HCT116 (cell line): ENCODE data around the gene LZIC. TPM values are rescaled to one million over a fixed set of nuclear protein-coding genes. Genes with fewer than 3 reads are reported as not detected.

Experiments
- ATAC-seq: fragments of 200-7000 bp; cut with Tn5 transposase; 2 replicates; pipeline ENCODE4 v1.9.1; 2020; ENCODE audit warnings: mild to moderate bottlenecking, moderate library complexity
- BruUV-seq: library from RNA; stranded (reverse); fragments of 400-500 nt; replicated peaks from 2 replicates; lab custom pipeline; 2021; lab: Mats Ljungman, UMichigan
- CTCF ChIA-PET: fragments of 300-600 bp; sonication (Branson Sonifier 250); formaldehyde crosslinking; loops from one replicate; lab custom pipeline; 2021; ENCODE audit warnings: antibody characterized with exemption; lab: Charles Lee
- POLR2A ChIA-PET: fragments of 300-600, 350-600 bp; sonication (Branson Sonifier 250); formaldehyde crosslinking; loops from one replicate; lab custom pipeline; 2021; ENCODE audit warnings: antibody characterized with exemption; lab: Charles Lee
- RAD21 ChIA-PET, 2 experiments: fragments of 300-600 bp; sonication (Branson Sonifier 250); formaldehyde crosslinking; loops; one replicate each; lab custom pipeline; 2023; ENCODE audit warnings: low total read pairs in 2 of 2; ENCODE audit not compliant: uncharacterized antibody in 2 of 2, unreplicated experiment in 2 of 2, low non-redundant PET in 1 of 2; lab: Charles Lee
- DNase-seq: peaks from one replicate; pipeline ENCODE4 v3.0.0-alpha.2; 2010; ENCODE audit warnings: low read depth, low spot score
- H2AFZ ChIP-seq: fragments of 200-600 bp; shearing (Covaris generic), sonication (generic); 2 replicates; pipeline ENCODE4 v1.6.1; 2017; ENCODE audit warnings: low read depth, mixed run types, mixed read lengths, antibody characterized with exemption, low read length; ENCODE audit not compliant: poor library complexity, severe bottlenecking
- H3K27ac ChIP-seq: 2 replicates; pipeline ENCODE4 v1.5.1; 2012; ENCODE audit warnings: low read depth, low read length
- H3K27me3 ChIP-seq: fragments of 200-600 bp; sonication (generic); 2 replicates; pipeline ENCODE4 v1.6.1; 2016; ENCODE audit warnings: mixed run types, low read length, mixed read lengths; ENCODE audit not compliant: insufficient read depth
- H3K36me3 ChIP-seq, 2 experiments: fragments of 200-500 bp in 1 of 2; fragments of 200-600 bp in 1 of 2; sonication (Bioruptor generic) in 1 of 2; sonication (generic) in 1 of 2; 2 replicates each; pipeline versions ENCODE4 v1.5.1 to v1.6.1; 2014 to 2016; ENCODE audit warnings: low read length in 2 of 2, inconsistent platforms in 1 of 2, mixed read lengths in 1 of 2, mixed run types in 1 of 2; ENCODE audit not compliant: insufficient read depth in 2 of 2, control insufficient read depth in 1 of 2
- H3K4me1 ChIP-seq, 2 experiments: fragments of 200-600 bp in 1 of 2; sonication (generic) in 1 of 2; 2 replicates each; pipeline versions ENCODE4 v1.5.1 to v1.6.1; 2012 to 2017; ENCODE audit warnings: low read length in 2 of 2, inconsistent platforms in 1 of 2, mild to moderate bottlenecking in 1 of 2, mixed read lengths in 1 of 2, mixed run types in 1 of 2, moderate library complexity in 1 of 2; ENCODE audit not compliant: insufficient read depth in 2 of 2, control insufficient read depth in 1 of 2
- H3K4me2 ChIP-seq: fragments of 200-600 bp; sonication (generic); 2 replicates; pipeline ENCODE4 v1.6.1; 2017; ENCODE audit warnings: mixed run types, low read length, mixed read lengths
- H3K4me3 ChIP-seq, 2 experiments: fragments of 200-600 bp in 1 of 2; sonication (generic) in 1 of 2; replicated peaks in 1 of 2; 2 replicates each; pipeline ENCODE4 v1.5.1; 2011 to 2016; ENCODE audit warnings: low read length in 2 of 2, control low read depth in 1 of 2, low read depth in 1 of 2, mild to moderate bottlenecking in 1 of 2, mixed read lengths in 1 of 2, mixed run types in 1 of 2
- H3K79me2 ChIP-seq: fragments of 200-600 bp; sonication (generic); 2 replicates; pipeline ENCODE4 v1.6.1; 2017; ENCODE audit warnings: mild to moderate bottlenecking, mixed run types, low read length, moderate library complexity, mixed read lengths; ENCODE audit not compliant: insufficient read depth
- H3K9ac ChIP-seq: fragments of 200-600 bp; sonication (generic); 2 replicates; pipeline ENCODE4 v1.6.1; 2016; ENCODE audit warnings: low read length, mixed read lengths
- H3K9me2 ChIP-seq: fragments of 200-600 bp; sonication (generic), shearing (Covaris generic); 2 replicates; pipeline ENCODE4 v1.6.1; 2017; ENCODE audit warnings: mixed run types, mild to moderate bottlenecking, moderate library complexity; ENCODE audit not compliant: insufficient read depth
- H3K9me3 ChIP-seq, 2 experiments: fragments of 200-500 bp in 1 of 2; fragments of 200-600 bp in 1 of 2; sonication (Bioruptor generic) in 1 of 2; sonication (generic) in 1 of 2; 2 replicates each; pipeline ENCODE4 v1.6.1; 2014 to 2017; ENCODE audit warnings: low read length in 2 of 2, mixed read lengths in 2 of 2, inconsistent platforms in 1 of 2, low read depth in 1 of 2, mild to moderate bottlenecking in 1 of 2, mixed run types in 1 of 2, moderate library complexity in 1 of 2; ENCODE audit not compliant: control insufficient read depth in 1 of 2, insufficient read depth in 1 of 2
- H4K20me1 ChIP-seq: fragments of 200-600 bp; sonication (generic), shearing (Covaris generic); 2 replicates; pipeline ENCODE4 v1.6.1; 2017; ENCODE audit warnings: mixed run types, mild to moderate bottlenecking, moderate library complexity; ENCODE audit not compliant: insufficient read depth
- CBX3 ChIP-seq: IDR thresholded peaks from 2 replicates; pipeline ENCODE4 v1.6.1; 2012; ENCODE audit warnings: low read depth
- CEBPB ChIP-seq: IDR thresholded peaks from 2 replicates; pipeline ENCODE4 v1.6.1; 2012; ENCODE audit warnings: low read depth
- EGR1 ChIP-seq: IDR thresholded peaks from 2 replicates; pipeline ENCODE4 v1.6.1; 2012; ENCODE audit warnings: low read depth
- ELF1 ChIP-seq: IDR thresholded peaks from 2 replicates; pipeline ENCODE4 v1.6.1; 2012; ENCODE audit warnings: low read depth, borderline replicate concordance
- FOSL1 ChIP-seq: IDR thresholded peaks from 2 replicates; pipeline ENCODE4 v1.6.1; 2012; ENCODE audit warnings: low read depth
- JUND ChIP-seq: IDR thresholded peaks from 2 replicates; pipeline ENCODE4 v1.6.1; 2012
- POLR2A ChIP-seq: IDR thresholded peaks from 2 replicates; pipeline ENCODE4 v1.7.0; 2011; ENCODE audit warnings: borderline replicate concordance; ENCODE audit not compliant: insufficient read depth, insufficient read length; ENCODE audit errors: extremely low read depth
- POLR2AphosphoS5 ChIP-seq: IDR thresholded peaks from 2 replicates; pipeline ENCODE4 v1.6.1; 2011; ENCODE audit warnings: mild to moderate bottlenecking, low read depth, low read length, moderate library complexity
- RAD21 ChIP-seq: IDR thresholded peaks from 2 replicates; pipeline ENCODE4 v1.6.1; 2012; ENCODE audit warnings: low read depth, mild to moderate bottlenecking
- SP1 ChIP-seq: IDR thresholded peaks from 2 replicates; pipeline ENCODE4 v1.6.1; 2012; ENCODE audit warnings: low read depth
- SRF ChIP-seq: IDR thresholded peaks from 2 replicates; pipeline ENCODE4 v1.6.1; 2012; ENCODE audit warnings: low read depth
- TCF7L2 ChIP-seq: IDR thresholded peaks from 2 replicates; pipeline ENCODE4 v1.7.0; 2011; ENCODE audit warnings: borderline replicate concordance, inconsistent platforms; ENCODE audit not compliant: insufficient read depth, insufficient read length; ENCODE audit errors: extremely low read depth
- ZNF274 ChIP-seq: fragments of 200-500 bp; sonication (Bioruptor generic); IDR thresholded peaks from 2 replicates; pipeline ENCODE4 v1.6.1; 2014; ENCODE audit warnings: mild to moderate bottlenecking, low read depth, low read length, inconsistent platforms
- intact Hi-C: fragments of 100-400 bp; cut with micrococcal nuclease; formaldehyde crosslinking; loops from 2 replicates; pipeline ENCODE4 v1.10.0; 2022
- total RNA-seq: library from RNA; stranded (reverse); gene quantifications from one replicate; pipeline ENCODE4 v1.2.1, GENCODE V29; 2021; ENCODE audit not compliant: unreplicated experiment
- TF ChIP-seq, protein P1 (sequence below): IDR thresholded peaks from 2 replicates; pipeline ENCODE4 v1.6.1; 2011; ENCODE audit warnings: mild to moderate bottlenecking, low read length, moderate library complexity; ENCODE audit not compliant: insufficient replicate concordance; ENCODE audit errors: extremely low read depth
- TF ChIP-seq, protein P2 (sequence below): IDR thresholded peaks from 2 replicates; pipeline ENCODE4 v1.6.1; 2012
- TF ChIP-seq, protein P3 (sequence below), 3 experiments: fragments of 200-600 bp in 1 of 3; sonication (generic) in 1 of 3; IDR thresholded peaks in 2 of 3; conservative IDR thresholded peaks in 1 of 3; 2 replicates each; pipeline ENCODE4 v1.5.1; 2012 to 2017; ENCODE audit warnings: low read depth in 2 of 3, low read length in 2 of 3, antibody characterized with exemption in 1 of 3, borderline replicate concordance in 1 of 3, control low read depth in 1 of 3, mild to moderate bottlenecking in 1 of 3, mixed read lengths in 1 of 3, mixed run types in 1 of 3, moderate library complexity in 1 of 3; ENCODE audit not compliant: insufficient read depth in 1 of 3
- TF ChIP-seq, protein P4 (sequence below): IDR thresholded peaks from 2 replicates; pipeline ENCODE4 v1.6.1; 2012

The LZIC gene
- total RNA-seq, 1 experiment from 2014 or later, result 26.6 TPM

DNA sequence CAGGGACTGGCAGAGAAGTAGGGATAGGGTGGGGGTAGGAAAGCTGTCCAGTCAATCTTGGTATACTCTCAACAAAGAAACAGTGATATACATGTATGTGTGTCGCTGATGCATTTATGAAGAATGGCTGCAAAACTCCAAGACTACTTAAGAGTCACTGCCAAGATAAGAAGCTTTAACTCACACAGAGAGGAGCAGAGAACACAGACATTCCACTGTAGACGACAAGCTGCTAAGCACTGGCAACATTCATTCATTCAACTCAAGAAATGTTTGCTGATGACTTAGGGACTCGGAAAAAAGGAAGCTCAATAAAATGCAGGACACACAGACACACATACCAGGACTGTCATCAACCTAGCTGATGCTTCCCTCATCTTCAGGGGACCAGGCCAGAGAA, 38.6 kb downstream of the LZIC start:
- intact Hi-C loops, result no loop called here

More for the DNA sequence above, 38.6 kb downstream of the LZIC start:
- no TSS peak for BruUV-seq
- H3K4me1 ChIP-seq, result peaks cover 10 to 41% of the 10 kb centered on the region in 2 experiments
- no peak overlapping the region for H3K4me3 ChIP-seq
- peaks cover 7% of the 10 kb centered on the region; the same call in 1 of the 2 replicates for H3K79me2 ChIP-seq
- H2AFZ ChIP-seq, result no peak overlapping the region
- no peak overlapping the region for H3K4me2 ChIP-seq
- H3K9ac ChIP-seq, result no peak overlapping the region
- no peaks in the 10 kb centered on the region for H4K20me1 ChIP-seq
- no peak overlapping the region for H3K27ac ChIP-seq
- ChIA-PET POLR2A (no interaction called here), CTCF (interaction anchor here (0.6 kb wide), 1 partner anchor 14 kb away, joined by 3 read pairs; no protein-coding TSS in a partner anchor), RAD21 (no interaction called here)
- no peaks in the 10 kb centered on the region for H3K9me2 ChIP-seq
- H3K9me3 ChIP-seq, result no peaks in the 10 kb centered on the region
- DNase-seq (no peak), ATAC-seq (no peak)
- TF ChIP-seq, protein P1, sequence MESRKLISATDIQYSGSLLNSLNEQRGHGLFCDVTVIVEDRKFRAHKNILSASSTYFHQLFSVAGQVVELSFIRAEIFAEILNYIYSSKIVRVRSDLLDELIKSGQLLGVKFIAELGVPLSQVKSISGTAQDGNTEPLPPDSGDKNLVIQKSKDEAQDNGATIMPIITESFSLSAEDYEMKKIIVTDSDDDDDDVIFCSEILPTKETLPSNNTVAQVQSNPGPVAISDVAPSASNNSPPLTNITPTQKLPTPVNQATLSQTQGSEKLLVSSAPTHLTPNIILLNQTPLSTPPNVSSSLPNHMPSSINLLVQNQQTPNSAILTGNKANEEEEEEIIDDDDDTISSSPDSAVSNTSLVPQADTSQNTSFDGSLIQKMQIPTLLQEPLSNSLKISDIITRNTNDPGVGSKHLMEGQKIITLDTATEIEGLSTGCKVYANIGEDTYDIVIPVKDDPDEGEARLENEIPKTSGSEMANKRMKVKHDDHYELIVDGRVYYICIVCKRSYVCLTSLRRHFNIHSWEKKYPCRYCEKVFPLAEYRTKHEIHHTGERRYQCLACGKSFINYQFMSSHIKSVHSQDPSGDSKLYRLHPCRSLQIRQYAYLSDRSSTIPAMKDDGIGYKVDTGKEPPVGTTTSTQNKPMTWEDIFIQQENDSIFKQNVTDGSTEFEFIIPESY, result no peak
- TF ChIP-seq EGR1 (no peak), SP1 (no peak), RAD21 (no peak), ZNF274 (no peak), CEBPB (no peak), JUND (no peak), FOSL1 (no peak), POLR2A (no peak), TCF7L2 (no peak), ELF1 (no peak), SRF (no peak), POLR2AphosphoS5 (no peak), CBX3 (no peak)
- TF ChIP-seq, protein P2, sequence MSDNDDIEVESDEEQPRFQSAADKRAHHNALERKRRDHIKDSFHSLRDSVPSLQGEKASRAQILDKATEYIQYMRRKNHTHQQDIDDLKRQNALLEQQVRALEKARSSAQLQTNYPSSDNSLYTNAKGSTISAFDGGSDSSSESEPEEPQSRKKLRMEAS, result no peak
- TF ChIP-seq, protein P3, sequence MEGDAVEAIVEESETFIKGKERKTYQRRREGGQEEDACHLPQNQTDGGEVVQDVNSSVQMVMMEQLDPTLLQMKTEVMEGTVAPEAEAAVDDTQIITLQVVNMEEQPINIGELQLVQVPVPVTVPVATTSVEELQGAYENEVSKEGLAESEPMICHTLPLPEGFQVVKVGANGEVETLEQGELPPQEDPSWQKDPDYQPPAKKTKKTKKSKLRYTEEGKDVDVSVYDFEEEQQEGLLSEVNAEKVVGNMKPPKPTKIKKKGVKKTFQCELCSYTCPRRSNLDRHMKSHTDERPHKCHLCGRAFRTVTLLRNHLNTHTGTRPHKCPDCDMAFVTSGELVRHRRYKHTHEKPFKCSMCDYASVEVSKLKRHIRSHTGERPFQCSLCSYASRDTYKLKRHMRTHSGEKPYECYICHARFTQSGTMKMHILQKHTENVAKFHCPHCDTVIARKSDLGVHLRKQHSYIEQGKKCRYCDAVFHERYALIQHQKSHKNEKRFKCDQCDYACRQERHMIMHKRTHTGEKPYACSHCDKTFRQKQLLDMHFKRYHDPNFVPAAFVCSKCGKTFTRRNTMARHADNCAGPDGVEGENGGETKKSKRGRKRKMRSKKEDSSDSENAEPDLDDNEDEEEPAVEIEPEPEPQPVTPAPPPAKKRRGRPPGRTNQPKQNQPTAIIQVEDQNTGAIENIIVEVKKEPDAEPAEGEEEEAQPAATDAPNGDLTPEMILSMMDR (IDR thresholded peaks at IDR 0.05 in 2 of 3, conservative IDR thresholded peaks at IDR 0.05 in 1 of 3; ENCODE audit: borderline replicate concordance in 1 of 3, insufficient read depth in 1 of 3, low read depth in 2 of 3, low read length in 2 of 3), result no peak
- TF ChIP-seq, protein P4, sequence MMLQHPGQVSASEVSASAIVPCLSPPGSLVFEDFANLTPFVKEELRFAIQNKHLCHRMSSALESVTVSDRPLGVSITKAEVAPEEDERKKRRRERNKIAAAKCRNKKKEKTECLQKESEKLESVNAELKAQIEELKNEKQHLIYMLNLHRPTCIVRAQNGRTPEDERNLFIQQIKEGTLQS, result no peak
- H3K36me3 ChIP-seq, result no peaks in the 10 kb centered on the region
- H3K27me3 ChIP-seq, result no peaks in the 10 kb centered on the region
